SK-N-SH (cell line): ENCODE data around the gene PARVB.

ENCODE experiments used
- EP300 ChIP-seq, 2 experiments: IDR thresholded peaks; 2 replicates each; pipeline versions ENCODE4 v1.4.0 to v1.6.1; 2012; ENCODE audit warnings: borderline replicate concordance in 1 of 2, low read depth in 1 of 2, low read length in 1 of 2
- NRF1 ChIP-seq: IDR thresholded peaks from 2 replicates; pipeline ENCODE4 v1.6.1; 2012; ENCODE audit warnings: low read depth, mild to moderate bottlenecking, low read length
- POLR2AphosphoS5 ChIP-seq: IDR thresholded peaks from 2 replicates; pipeline ENCODE4 v1.6.1; 2012; ENCODE audit warnings: low read depth, low read length
- RFX5 ChIP-seq: IDR thresholded peaks from 2 replicates; pipeline ENCODE4 v1.6.1; 2012; ENCODE audit warnings: mild to moderate bottlenecking, improper control_type of control experiment, low read length
- SMC3 ChIP-seq: IDR thresholded peaks from 2 replicates; pipeline ENCODE4 v1.6.1; 2012; ENCODE audit warnings: low read depth, low read length, improper control_type of control experiment
- TAF1 ChIP-seq: IDR thresholded peaks from 2 replicates; pipeline ENCODE4 v1.6.1; 2012; ENCODE audit warnings: low read depth, mild to moderate bottlenecking, low read length, moderate library complexity, borderline replicate concordance
- YY1 ChIP-seq: IDR thresholded peaks from 2 replicates; pipeline ENCODE4 v1.4.0; 2012; ENCODE audit warnings: low read depth, mild to moderate bottlenecking
- TF ChIP-seq, protein P1 (sequence below): fragments of 200-600 bp; sonication (generic); IDR thresholded peaks from 2 replicates; pipeline ENCODE4 v1.6.1; 2017; ENCODE audit warnings: antibody characterized with exemption, mild to moderate bottlenecking, moderate library complexity
- TF ChIP-seq, protein P2 (sequence below): IDR thresholded peaks from 2 replicates; pipeline ENCODE4 v1.4.0; 2012; ENCODE audit warnings: low read depth, borderline replicate concordance
- TF ChIP-seq, protein P3 (sequence below): IDR thresholded peaks from 2 replicates; pipeline ENCODE4 v1.6.1; 2012; ENCODE audit warnings: mild to moderate bottlenecking, low read depth, low read length, moderate library complexity

DNA sequence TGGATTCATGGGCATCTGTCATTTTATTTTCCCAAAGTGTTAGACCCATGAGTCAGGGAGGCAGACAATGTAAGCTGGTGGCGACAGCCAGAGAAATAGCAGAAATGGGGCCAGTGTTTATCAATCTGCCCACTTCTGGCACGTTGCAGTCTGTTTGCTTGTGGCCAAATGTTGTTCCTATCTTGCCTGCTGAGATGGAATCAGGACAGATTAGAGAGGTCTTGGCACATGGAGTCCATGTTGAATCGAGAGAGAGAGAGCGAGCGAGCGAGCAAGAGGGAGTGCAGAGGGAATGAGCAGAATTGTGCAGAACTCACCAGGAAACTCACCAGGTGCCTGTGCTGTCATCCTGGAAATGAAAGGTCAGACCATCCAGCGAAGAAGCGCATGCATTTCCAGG is 134.7 kb downstream of the PARVB start:
- TF ChIP-seq, protein P1, sequence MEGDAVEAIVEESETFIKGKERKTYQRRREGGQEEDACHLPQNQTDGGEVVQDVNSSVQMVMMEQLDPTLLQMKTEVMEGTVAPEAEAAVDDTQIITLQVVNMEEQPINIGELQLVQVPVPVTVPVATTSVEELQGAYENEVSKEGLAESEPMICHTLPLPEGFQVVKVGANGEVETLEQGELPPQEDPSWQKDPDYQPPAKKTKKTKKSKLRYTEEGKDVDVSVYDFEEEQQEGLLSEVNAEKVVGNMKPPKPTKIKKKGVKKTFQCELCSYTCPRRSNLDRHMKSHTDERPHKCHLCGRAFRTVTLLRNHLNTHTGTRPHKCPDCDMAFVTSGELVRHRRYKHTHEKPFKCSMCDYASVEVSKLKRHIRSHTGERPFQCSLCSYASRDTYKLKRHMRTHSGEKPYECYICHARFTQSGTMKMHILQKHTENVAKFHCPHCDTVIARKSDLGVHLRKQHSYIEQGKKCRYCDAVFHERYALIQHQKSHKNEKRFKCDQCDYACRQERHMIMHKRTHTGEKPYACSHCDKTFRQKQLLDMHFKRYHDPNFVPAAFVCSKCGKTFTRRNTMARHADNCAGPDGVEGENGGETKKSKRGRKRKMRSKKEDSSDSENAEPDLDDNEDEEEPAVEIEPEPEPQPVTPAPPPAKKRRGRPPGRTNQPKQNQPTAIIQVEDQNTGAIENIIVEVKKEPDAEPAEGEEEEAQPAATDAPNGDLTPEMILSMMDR: no peak
- peak in 1 of 2 experiments; percentile 43; a peak in 1 of 4 replicates for TF ChIP-seq EP300 (IDR thresholded peaks at IDR 0.05; ENCODE audit: borderline replicate concordance in 1 of 2, low read depth in 1 of 2, low read length in 1 of 2)
- no peak for TF ChIP-seq YY1
- no peak for TF ChIP-seq NRF1
- TF ChIP-seq POLR2AphosphoS5: no peak
- TF ChIP-seq RFX5: no peak
- TF ChIP-seq, protein P2, sequence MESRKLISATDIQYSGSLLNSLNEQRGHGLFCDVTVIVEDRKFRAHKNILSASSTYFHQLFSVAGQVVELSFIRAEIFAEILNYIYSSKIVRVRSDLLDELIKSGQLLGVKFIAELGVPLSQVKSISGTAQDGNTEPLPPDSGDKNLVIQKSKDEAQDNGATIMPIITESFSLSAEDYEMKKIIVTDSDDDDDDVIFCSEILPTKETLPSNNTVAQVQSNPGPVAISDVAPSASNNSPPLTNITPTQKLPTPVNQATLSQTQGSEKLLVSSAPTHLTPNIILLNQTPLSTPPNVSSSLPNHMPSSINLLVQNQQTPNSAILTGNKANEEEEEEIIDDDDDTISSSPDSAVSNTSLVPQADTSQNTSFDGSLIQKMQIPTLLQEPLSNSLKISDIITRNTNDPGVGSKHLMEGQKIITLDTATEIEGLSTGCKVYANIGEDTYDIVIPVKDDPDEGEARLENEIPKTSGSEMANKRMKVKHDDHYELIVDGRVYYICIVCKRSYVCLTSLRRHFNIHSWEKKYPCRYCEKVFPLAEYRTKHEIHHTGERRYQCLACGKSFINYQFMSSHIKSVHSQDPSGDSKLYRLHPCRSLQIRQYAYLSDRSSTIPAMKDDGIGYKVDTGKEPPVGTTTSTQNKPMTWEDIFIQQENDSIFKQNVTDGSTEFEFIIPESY: no peak
- no peak for TF ChIP-seq SMC3
- TF ChIP-seq, protein P3, sequence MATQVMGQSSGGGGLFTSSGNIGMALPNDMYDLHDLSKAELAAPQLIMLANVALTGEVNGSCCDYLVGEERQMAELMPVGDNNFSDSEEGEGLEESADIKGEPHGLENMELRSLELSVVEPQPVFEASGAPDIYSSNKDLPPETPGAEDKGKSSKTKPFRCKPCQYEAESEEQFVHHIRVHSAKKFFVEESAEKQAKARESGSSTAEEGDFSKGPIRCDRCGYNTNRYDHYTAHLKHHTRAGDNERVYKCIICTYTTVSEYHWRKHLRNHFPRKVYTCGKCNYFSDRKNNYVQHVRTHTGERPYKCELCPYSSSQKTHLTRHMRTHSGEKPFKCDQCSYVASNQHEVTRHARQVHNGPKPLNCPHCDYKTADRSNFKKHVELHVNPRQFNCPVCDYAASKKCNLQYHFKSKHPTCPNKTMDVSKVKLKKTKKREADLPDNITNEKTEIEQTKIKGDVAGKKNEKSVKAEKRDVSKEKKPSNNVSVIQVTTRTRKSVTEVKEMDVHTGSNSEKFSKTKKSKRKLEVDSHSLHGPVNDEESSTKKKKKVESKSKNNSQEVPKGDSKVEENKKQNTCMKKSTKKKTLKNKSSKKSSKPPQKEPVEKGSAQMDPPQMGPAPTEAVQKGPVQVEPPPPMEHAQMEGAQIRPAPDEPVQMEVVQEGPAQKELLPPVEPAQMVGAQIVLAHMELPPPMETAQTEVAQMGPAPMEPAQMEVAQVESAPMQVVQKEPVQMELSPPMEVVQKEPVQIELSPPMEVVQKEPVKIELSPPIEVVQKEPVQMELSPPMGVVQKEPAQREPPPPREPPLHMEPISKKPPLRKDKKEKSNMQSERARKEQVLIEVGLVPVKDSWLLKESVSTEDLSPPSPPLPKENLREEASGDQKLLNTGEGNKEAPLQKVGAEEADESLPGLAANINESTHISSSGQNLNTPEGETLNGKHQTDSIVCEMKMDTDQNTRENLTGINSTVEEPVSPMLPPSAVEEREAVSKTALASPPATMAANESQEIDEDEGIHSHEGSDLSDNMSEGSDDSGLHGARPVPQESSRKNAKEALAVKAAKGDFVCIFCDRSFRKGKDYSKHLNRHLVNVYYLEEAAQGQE: no peak
- TF ChIP-seq TAF1: no peak
